Measurements from ENCODE around the gene KCNH5.

DNA sequence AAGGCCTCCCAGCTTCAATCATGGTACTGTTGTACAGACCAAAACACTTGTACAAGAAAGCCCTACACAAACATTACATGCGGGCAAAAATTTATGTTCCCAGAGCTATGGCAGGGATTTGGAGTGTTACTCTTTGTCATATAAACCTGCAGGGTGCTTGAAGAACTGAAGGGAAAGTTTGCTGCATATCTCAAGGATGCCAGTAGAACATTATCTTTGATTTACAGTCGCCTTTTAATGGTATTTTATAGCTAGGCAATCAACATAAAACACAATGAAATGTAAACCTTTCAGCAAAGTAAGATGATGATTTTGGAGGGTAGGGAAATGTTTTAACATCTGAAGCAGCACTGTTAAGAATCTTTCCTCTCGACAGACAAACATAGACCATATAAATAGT is 305.6 kb downstream of the KCNH5 start:
- TF ChIP-seq MEF2A (IDR thresholded peaks at IDR 0.05; ENCODE audit: borderline replicate concordance, low read depth) (no peak), RFX5 (IDR thresholded peaks at IDR 0.05; ENCODE audit: low read length) (no peak), POLR2AphosphoS5 (IDR thresholded peaks at IDR 0.05; ENCODE audit: low read depth, low read length) (no peak), FOXM1 (IDR thresholded peaks at IDR 0.05; ENCODE audit: low read depth) (no peak), SMC3 (IDR thresholded peaks at IDR 0.05; ENCODE audit: low read depth, low read length) (no peak), YY1 (IDR thresholded peaks at IDR 0.05; ENCODE audit: low read depth) (no peak)
- TF ChIP-seq, protein P1, sequence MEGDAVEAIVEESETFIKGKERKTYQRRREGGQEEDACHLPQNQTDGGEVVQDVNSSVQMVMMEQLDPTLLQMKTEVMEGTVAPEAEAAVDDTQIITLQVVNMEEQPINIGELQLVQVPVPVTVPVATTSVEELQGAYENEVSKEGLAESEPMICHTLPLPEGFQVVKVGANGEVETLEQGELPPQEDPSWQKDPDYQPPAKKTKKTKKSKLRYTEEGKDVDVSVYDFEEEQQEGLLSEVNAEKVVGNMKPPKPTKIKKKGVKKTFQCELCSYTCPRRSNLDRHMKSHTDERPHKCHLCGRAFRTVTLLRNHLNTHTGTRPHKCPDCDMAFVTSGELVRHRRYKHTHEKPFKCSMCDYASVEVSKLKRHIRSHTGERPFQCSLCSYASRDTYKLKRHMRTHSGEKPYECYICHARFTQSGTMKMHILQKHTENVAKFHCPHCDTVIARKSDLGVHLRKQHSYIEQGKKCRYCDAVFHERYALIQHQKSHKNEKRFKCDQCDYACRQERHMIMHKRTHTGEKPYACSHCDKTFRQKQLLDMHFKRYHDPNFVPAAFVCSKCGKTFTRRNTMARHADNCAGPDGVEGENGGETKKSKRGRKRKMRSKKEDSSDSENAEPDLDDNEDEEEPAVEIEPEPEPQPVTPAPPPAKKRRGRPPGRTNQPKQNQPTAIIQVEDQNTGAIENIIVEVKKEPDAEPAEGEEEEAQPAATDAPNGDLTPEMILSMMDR (IDR thresholded peaks at IDR 0.05): no peak

Measured in SK-N-SH (cell line).